ENCODE measurements around the gene ABCC1. TPM values are rescaled to one million over a fixed set of nuclear protein-coding genes. Genes with fewer than 3 reads are reported as not detected.

The ABCC1 gene
- polyA plus RNA-seq, 1 of the 3 experiments (the other 2 are of a cell fraction) = 23.7 TPM

DNA sequence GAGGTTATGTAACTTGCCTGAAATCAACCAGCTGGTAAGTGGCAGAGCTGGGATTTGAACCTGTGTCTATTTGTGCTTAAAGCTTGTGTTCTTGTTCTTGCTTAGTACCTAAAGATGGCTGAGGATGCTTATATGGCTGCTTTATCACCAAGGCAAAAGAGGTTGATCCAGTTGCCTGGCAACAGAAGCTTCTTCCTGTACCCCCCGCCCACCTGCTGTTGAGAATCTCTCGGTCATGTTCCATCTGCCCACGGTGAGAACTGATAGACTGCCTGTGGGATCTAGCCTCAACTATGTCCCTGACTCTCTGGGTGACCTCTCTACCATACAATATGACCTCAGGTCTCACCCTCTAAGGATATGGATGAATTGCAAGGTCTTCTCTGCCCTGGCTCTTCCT, 213.2 kb downstream of the ABCC1 start:
- no peaks in the 10 kb centered on the region for H3F3A ChIP-seq (replicated peaks; ENCODE audit: insufficient read depth)
- no peaks in the 10 kb centered on the region for H3K9me3 ChIP-seq
- H3K4me3 ChIP-seq (ENCODE audit: low read depth in 2 of 2, low read length in 1 of 2) = no peak overlapping the region
- no peak overlapping the region for H2AFZ ChIP-seq (ENCODE audit: low read depth)
- no peak for DNase-seq
- TF ChIP-seq RCOR1 (IDR thresholded peaks at IDR 0.05; ENCODE audit: low read length) = no peak
- no peaks in the 10 kb centered on the region for H4K20me1 ChIP-seq (ENCODE audit: insufficient read depth)
- ChIA-PET CTCF (no interaction called here), POLR2A (no interaction called here)
- H3K4me2 ChIP-seq = no peak overlapping the region
- no peaks in the 10 kb centered on the region for H3K9me2 ChIP-seq
- no peaks in the 10 kb centered on the region for H3K27me3 ChIP-seq (ENCODE audit: insufficient read depth)
- no peak overlapping the region for H3K27ac ChIP-seq (ENCODE audit: low read depth in 2 of 2, low read length in 1 of 2)
- WGBS (ENCODE audit: low lambda C conversion rate) = 42% methylated on average over 3 of the region's 3 CpGs
- H3K79me2 ChIP-seq (ENCODE audit: insufficient read depth) = no peaks in the 10 kb centered on the region
- no peaks in the 10 kb centered on the region for H3K4me1 ChIP-seq (ENCODE audit: control insufficient read depth in 1 of 2, insufficient read depth in 2 of 2, low read depth in 1 of 2, low read length in 1 of 2)
- no peaks in the 10 kb centered on the region for H3K36me3 ChIP-seq (replicated peaks in 1 of 2; ENCODE audit: control insufficient read depth in 1 of 2, insufficient read depth in 2 of 2, low read length in 1 of 2)
- no peak overlapping the region for H3K9ac ChIP-seq

DNA sequence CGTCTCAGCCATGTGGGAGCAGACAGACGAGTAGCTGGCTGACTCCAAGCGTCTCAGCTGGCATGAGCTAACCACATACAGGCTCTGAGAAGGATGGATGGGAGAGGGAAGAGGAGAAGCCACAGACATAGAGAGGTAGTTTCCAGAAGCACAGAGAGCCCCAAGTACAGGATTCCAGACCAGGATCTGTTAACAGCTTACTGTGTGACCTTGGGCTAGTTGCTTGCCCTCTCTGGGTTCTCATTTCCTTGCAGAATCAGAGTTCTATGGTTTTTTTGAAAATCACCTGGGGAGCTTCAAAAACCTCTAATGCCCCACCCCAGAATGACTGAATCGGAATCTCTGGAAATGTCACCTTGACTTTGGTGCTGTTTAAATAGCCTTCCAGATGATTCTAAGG, 213.7 kb downstream of the ABCC1 start:
- Histone ChIP-seq H3K9ac (no peak overlapping the region), H3K4me2 (no peak overlapping the region), H4K20me1 (ENCODE audit: insufficient read depth) (no peaks in the 10 kb centered on the region), H3K4me3 (ENCODE audit: low read depth in 2 of 2, low read length in 1 of 2) (no peak overlapping the region), H3K9me3 (no peaks in the 10 kb centered on the region), H3K36me3 (replicated peaks in 1 of 2; ENCODE audit: control insufficient read depth in 1 of 2, insufficient read depth in 2 of 2, low read length in 1 of 2) (no peaks in the 10 kb centered on the region), H2AFZ (ENCODE audit: low read depth) (no peak overlapping the region), H3K4me1 (ENCODE audit: control insufficient read depth in 1 of 2, insufficient read depth in 2 of 2, low read depth in 1 of 2, low read length in 1 of 2) (no peaks in the 10 kb centered on the region), H3K9me2 (no peaks in the 10 kb centered on the region), H3K27ac (ENCODE audit: low read depth in 2 of 2, low read length in 1 of 2) (no peak overlapping the region), H3K79me2 (ENCODE audit: insufficient read depth) (no peaks in the 10 kb centered on the region), H3K27me3 (ENCODE audit: insufficient read depth) (no peaks in the 10 kb centered on the region), H3F3A (replicated peaks; ENCODE audit: insufficient read depth) (no peaks in the 10 kb centered on the region)
- DNase-seq = no peak
- POLR2A ChIA-PET = no interaction called here
- TF ChIP-seq GATA2 (CRISPR knock-in tag; IDR thresholded peaks at IDR 0.05) (no peak), ELF1 (IDR thresholded peaks at IDR 0.05) (no peak), NFIC (IDR thresholded peaks at IDR 0.05; ENCODE audit: borderline replicate concordance) (no peak)
- WGBS (ENCODE audit: low lambda C conversion rate) = 57% methylated on average over 4 of the region's 4 CpGs
- CTCF ChIA-PET = interaction anchor here (1.6 kb wide), 1 partner anchor 288 kb away, joined by 3 read pairs; no protein-coding TSS in a partner anchor

DNA sequence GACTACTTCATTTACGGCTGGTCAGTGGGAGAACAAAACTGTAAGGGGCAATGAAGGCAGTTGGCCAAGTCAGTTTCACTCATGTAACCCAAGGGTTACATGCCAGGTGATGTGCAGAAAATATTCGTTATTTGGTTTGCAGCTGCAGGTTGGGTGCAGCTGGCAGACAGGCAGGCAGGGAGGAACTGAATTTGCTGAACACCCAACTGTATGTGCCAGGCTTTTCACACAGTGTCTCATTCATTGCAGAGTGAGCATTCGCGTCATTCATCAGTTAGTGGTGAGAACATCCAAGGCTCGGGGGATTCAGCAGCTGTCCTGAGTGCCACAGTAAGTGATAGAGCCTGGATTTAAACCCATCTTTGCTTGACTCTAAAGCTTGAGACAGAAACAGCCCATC, 214.2 kb downstream of the ABCC1 start:
- no peaks in the 10 kb centered on the region for H4K20me1 ChIP-seq (ENCODE audit: insufficient read depth)
- no peak overlapping the region for H3K4me3 ChIP-seq (ENCODE audit: low read depth in 2 of 2, low read length in 1 of 2)
- H3K9ac ChIP-seq = no peak overlapping the region
- no peaks in the 10 kb centered on the region for H3F3A ChIP-seq (replicated peaks; ENCODE audit: insufficient read depth)
- no peaks in the 10 kb centered on the region for H3K9me2 ChIP-seq
- no peaks in the 10 kb centered on the region for H3K4me1 ChIP-seq (ENCODE audit: control insufficient read depth in 1 of 2, insufficient read depth in 2 of 2, low read depth in 1 of 2, low read length in 1 of 2)
- no peaks in the 10 kb centered on the region for H3K9me3 ChIP-seq
- H3K79me2 ChIP-seq (ENCODE audit: insufficient read depth) = no peaks in the 10 kb centered on the region
- no peaks in the 10 kb centered on the region for H3K27me3 ChIP-seq (ENCODE audit: insufficient read depth)
- ChIA-PET CTCF (interaction anchor here (1.6 kb wide), 1 partner anchor 289 kb away, joined by 3 read pairs; no protein-coding TSS in a partner anchor), POLR2A (no interaction called here)
- H2AFZ ChIP-seq (ENCODE audit: low read depth) = no peak overlapping the region
- 78% methylated on average over 5 of the region's 5 CpGs for WGBS (ENCODE audit: low lambda C conversion rate)
- H3K4me2 ChIP-seq = no peak overlapping the region
- DNase-seq = no peak
- H3K36me3 ChIP-seq (replicated peaks in 1 of 2; ENCODE audit: control insufficient read depth in 1 of 2, insufficient read depth in 2 of 2, low read length in 1 of 2) = no peaks in the 10 kb centered on the region
- no peak overlapping the region for H3K27ac ChIP-seq (ENCODE audit: low read depth in 2 of 2, low read length in 1 of 2)
- TF ChIP-seq TEAD4 (IDR thresholded peaks at IDR 0.05; ENCODE audit: borderline replicate concordance, insufficient read depth) = no peak
- no peak for TF ChIP-seq RFX5 (IDR thresholded peaks at IDR 0.05; ENCODE audit: low read length)
- TF ChIP-seq NFIC (IDR thresholded peaks at IDR 0.05; ENCODE audit: borderline replicate concordance) = no peak
- TF ChIP-seq, protein P1, sequence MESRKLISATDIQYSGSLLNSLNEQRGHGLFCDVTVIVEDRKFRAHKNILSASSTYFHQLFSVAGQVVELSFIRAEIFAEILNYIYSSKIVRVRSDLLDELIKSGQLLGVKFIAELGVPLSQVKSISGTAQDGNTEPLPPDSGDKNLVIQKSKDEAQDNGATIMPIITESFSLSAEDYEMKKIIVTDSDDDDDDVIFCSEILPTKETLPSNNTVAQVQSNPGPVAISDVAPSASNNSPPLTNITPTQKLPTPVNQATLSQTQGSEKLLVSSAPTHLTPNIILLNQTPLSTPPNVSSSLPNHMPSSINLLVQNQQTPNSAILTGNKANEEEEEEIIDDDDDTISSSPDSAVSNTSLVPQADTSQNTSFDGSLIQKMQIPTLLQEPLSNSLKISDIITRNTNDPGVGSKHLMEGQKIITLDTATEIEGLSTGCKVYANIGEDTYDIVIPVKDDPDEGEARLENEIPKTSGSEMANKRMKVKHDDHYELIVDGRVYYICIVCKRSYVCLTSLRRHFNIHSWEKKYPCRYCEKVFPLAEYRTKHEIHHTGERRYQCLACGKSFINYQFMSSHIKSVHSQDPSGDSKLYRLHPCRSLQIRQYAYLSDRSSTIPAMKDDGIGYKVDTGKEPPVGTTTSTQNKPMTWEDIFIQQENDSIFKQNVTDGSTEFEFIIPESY (IDR thresholded peaks at IDR 0.05; ENCODE audit: borderline replicate concordance, low read depth) = no peak
- no peak for TF ChIP-seq SMC3 (IDR thresholded peaks at IDR 0.05; ENCODE audit: low read depth, low read length)
- TF ChIP-seq ELF1 (IDR thresholded peaks at IDR 0.05) = no peak
- no peak for TF ChIP-seq GABPA (IDR thresholded peaks at IDR 0.05; ENCODE audit: low read depth)
- TF ChIP-seq MXI1 (IDR thresholded peaks at IDR 0.05; ENCODE audit: low read depth, low read length) = no peak
- TF ChIP-seq, protein P2, sequence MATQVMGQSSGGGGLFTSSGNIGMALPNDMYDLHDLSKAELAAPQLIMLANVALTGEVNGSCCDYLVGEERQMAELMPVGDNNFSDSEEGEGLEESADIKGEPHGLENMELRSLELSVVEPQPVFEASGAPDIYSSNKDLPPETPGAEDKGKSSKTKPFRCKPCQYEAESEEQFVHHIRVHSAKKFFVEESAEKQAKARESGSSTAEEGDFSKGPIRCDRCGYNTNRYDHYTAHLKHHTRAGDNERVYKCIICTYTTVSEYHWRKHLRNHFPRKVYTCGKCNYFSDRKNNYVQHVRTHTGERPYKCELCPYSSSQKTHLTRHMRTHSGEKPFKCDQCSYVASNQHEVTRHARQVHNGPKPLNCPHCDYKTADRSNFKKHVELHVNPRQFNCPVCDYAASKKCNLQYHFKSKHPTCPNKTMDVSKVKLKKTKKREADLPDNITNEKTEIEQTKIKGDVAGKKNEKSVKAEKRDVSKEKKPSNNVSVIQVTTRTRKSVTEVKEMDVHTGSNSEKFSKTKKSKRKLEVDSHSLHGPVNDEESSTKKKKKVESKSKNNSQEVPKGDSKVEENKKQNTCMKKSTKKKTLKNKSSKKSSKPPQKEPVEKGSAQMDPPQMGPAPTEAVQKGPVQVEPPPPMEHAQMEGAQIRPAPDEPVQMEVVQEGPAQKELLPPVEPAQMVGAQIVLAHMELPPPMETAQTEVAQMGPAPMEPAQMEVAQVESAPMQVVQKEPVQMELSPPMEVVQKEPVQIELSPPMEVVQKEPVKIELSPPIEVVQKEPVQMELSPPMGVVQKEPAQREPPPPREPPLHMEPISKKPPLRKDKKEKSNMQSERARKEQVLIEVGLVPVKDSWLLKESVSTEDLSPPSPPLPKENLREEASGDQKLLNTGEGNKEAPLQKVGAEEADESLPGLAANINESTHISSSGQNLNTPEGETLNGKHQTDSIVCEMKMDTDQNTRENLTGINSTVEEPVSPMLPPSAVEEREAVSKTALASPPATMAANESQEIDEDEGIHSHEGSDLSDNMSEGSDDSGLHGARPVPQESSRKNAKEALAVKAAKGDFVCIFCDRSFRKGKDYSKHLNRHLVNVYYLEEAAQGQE (IDR thresholded peaks at IDR 0.05; ENCODE audit: low read depth, low read length) = no peak
- TF ChIP-seq, protein P3, sequence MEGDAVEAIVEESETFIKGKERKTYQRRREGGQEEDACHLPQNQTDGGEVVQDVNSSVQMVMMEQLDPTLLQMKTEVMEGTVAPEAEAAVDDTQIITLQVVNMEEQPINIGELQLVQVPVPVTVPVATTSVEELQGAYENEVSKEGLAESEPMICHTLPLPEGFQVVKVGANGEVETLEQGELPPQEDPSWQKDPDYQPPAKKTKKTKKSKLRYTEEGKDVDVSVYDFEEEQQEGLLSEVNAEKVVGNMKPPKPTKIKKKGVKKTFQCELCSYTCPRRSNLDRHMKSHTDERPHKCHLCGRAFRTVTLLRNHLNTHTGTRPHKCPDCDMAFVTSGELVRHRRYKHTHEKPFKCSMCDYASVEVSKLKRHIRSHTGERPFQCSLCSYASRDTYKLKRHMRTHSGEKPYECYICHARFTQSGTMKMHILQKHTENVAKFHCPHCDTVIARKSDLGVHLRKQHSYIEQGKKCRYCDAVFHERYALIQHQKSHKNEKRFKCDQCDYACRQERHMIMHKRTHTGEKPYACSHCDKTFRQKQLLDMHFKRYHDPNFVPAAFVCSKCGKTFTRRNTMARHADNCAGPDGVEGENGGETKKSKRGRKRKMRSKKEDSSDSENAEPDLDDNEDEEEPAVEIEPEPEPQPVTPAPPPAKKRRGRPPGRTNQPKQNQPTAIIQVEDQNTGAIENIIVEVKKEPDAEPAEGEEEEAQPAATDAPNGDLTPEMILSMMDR (IDR thresholded peaks at IDR 0.05) = no peak
- TF ChIP-seq GATA2 (CRISPR knock-in tag; IDR thresholded peaks at IDR 0.05) = no peak
- no peak for TF ChIP-seq RCOR1 (IDR thresholded peaks at IDR 0.05; ENCODE audit: low read length)
- TF ChIP-seq MEF2A (IDR thresholded peaks at IDR 0.05; ENCODE audit: borderline replicate concordance, low read depth) = no peak
- TF ChIP-seq, protein P4, sequence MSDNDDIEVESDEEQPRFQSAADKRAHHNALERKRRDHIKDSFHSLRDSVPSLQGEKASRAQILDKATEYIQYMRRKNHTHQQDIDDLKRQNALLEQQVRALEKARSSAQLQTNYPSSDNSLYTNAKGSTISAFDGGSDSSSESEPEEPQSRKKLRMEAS (IDR thresholded peaks at IDR 0.05; ENCODE audit: low read depth) = no peak
- TF ChIP-seq POLR2AphosphoS5 (IDR thresholded peaks at IDR 0.05; ENCODE audit: low read depth, low read length) = no peak

All from SK-N-SH (cell line).